ENCODE results near the gene SELENON. TPM values are rescaled to one million over a fixed set of nuclear protein-coding genes. Genes with fewer than 3 reads are reported as not detected.

The SELENON gene
- total and polyA plus RNA-seq, 2 of the 13 experiments (the other 11 are each of a cell fraction or from before 2014, with no cell fraction given), result 3.8 to 8.0 TPM

DNA sequence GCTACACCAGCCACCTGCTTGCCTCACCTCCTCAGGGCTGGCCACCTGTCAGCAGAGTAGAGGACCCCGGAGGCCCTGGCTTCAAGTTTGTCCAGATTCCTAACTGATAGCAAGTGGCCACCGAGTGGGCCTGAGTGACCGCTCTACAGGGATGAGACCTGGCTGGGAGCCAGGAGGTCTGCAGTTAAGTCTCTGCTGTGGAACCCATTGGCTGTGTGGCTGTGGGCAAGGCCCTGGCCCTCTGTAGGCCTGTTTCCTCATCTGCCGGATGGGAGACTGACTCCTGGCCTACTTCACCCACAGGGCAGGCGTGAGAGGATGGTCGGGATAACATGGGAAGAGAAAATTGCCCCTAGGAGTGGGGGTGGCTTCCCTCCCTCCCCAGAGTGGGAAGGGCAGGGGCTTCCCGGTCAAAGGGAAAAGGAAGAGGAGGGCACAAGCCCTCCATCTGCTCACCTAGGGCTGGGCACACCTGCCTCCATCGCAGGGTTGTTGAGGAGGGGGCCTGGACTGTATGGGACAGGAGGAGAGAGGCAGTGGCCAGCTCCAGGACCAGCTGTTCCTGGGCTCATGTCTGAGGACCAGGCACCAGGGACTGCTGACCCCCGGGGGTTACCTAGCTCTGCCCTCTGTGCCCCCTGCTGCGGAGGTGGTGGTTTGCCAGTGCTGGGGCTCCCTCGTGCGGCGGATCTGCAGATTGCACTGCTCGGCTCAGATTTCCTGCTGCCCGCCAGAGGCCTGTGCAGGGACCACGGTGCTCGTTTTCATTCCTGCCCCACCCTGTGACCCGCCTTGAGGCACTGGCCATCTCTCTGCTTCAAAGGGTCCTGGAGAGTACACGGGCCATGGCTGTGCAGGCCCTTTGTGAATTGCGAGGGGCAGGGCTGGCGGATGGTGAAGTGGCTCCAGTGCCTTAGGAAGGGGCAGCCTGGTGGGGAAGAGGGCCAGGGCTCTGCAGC lies 10.6 kb downstream of the SELENON start (continued):
- no peak for TF ChIP-seq ZNF839 (CRISPR knock-in tag; IDR thresholded peaks at IDR 0.05; ENCODE audit: borderline replicate concordance)
- TF ChIP-seq, protein P1, sequence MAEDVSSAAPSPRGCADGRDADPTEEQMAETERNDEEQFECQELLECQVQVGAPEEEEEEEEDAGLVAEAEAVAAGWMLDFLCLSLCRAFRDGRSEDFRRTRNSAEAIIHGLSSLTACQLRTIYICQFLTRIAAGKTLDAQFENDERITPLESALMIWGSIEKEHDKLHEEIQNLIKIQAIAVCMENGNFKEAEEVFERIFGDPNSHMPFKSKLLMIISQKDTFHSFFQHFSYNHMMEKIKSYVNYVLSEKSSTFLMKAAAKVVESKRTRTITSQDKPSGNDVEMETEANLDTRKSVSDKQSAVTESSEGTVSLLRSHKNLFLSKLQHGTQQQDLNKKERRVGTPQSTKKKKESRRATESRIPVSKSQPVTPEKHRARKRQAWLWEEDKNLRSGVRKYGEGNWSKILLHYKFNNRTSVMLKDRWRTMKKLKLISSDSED (CRISPR knock-in tag; IDR thresholded peaks at IDR 0.05), result no peak
- 0 out of 2 replicates have a peak, but pooled peaks have one; percentile 45 for TF ChIP-seq ZNF274 (CRISPR knock-in tag; IDR thresholded peaks at IDR 0.05)
- TF ChIP-seq, protein P2, sequence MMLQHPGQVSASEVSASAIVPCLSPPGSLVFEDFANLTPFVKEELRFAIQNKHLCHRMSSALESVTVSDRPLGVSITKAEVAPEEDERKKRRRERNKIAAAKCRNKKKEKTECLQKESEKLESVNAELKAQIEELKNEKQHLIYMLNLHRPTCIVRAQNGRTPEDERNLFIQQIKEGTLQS (CRISPR knock-in tag; IDR thresholded peaks at IDR 0.05), result no peak
- no peak for TF ChIP-seq KAT2B (IDR thresholded peaks at IDR 0.05; ENCODE audit: borderline replicate concordance, low read depth, low read length)
- no peak for TF ChIP-seq SATB2 (CRISPR knock-in tag; IDR thresholded peaks at IDR 0.05)
- no peak for TF ChIP-seq ZBTB7A (CRISPR knock-in tag; IDR thresholded peaks at IDR 0.05)
- TF ChIP-seq ZNF850 (CRISPR knock-in tag; conservative IDR thresholded peaks at IDR 0.05), result no peak
- no peak for TF ChIP-seq NFE2 (CRISPR knock-in tag; IDR thresholded peaks at IDR 0.05)
- peak; percentile 95 for TF ChIP-seq RAD21 (CRISPR knock-in tag; IDR thresholded peaks at IDR 0.05)
- TF ChIP-seq ZNF709 (CRISPR knock-in tag; IDR thresholded peaks at IDR 0.05), result peak; percentile 62; the same call in 1 of the 2 replicates
- no peak for TF ChIP-seq NFATC3 (CRISPR knock-in tag; IDR thresholded peaks at IDR 0.05)
- no peak for TF ChIP-seq SP4 (CRISPR knock-in tag; IDR thresholded peaks at IDR 0.05)
- TF ChIP-seq ETV6 (CRISPR knock-in tag; conservative IDR thresholded peaks at IDR 0.05), result no peak
- TF ChIP-seq NR1H2 (CRISPR knock-in tag; IDR thresholded peaks at IDR 0.05; ENCODE audit: borderline replicate concordance, low read depth), result no peak
- no peak for TF ChIP-seq ZFP36 (IDR thresholded peaks at IDR 0.05; ENCODE audit: borderline replicate concordance, low read depth, low read length, partially characterized antibody)
- TF ChIP-seq ELF3 (CRISPR knock-in tag; IDR thresholded peaks at IDR 0.05), result no peak
- TF ChIP-seq, protein P3, sequence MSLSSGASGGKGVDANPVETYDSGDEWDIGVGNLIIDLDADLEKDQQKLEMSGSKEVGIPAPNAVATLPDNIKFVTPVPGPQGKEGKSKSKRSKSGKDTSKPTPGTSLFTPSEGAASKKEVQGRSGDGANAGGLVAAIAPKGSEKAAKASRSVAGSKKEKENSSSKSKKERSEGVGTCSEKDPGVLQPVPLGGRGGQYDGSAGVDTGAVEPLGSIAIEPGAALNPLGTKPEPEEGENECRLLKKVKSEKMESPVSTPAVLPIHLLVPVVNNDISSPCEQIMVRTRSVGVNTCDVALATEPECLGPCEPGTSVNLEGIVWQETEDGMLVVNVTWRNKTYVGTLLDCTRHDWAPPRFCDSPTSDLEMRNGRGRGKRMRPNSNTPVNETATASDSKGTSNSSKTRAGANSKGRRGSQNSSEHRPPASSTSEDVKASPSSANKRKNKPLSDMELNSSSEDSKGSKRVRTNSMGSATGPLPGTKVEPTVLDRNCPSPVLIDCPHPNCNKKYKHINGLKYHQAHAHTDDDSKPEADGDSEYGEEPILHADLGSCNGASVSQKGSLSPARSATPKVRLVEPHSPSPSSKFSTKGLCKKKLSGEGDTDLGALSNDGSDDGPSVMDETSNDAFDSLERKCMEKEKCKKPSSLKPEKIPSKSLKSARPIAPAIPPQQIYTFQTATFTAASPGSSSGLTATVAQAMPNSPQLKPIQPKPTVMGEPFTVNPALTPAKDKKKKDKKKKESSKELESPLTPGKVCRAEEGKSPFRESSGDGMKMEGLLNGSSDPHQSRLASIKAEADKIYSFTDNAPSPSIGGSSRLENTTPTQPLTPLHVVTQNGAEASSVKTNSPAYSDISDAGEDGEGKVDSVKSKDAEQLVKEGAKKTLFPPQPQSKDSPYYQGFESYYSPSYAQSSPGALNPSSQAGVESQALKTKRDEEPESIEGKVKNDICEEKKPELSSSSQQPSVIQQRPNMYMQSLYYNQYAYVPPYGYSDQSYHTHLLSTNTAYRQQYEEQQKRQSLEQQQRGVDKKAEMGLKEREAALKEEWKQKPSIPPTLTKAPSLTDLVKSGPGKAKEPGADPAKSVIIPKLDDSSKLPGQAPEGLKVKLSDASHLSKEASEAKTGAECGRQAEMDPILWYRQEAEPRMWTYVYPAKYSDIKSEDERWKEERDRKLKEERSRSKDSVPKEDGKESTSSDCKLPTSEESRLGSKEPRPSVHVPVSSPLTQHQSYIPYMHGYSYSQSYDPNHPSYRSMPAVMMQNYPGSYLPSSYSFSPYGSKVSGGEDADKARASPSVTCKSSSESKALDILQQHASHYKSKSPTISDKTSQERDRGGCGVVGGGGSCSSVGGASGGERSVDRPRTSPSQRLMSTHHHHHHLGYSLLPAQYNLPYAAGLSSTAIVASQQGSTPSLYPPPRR (CRISPR knock-in tag; IDR thresholded peaks at IDR 0.05; ENCODE audit: borderline replicate concordance), result no peak
- no peak for TF ChIP-seq ADNP (CRISPR knock-in tag; IDR thresholded peaks at IDR 0.05)
- TF ChIP-seq, protein P4, sequence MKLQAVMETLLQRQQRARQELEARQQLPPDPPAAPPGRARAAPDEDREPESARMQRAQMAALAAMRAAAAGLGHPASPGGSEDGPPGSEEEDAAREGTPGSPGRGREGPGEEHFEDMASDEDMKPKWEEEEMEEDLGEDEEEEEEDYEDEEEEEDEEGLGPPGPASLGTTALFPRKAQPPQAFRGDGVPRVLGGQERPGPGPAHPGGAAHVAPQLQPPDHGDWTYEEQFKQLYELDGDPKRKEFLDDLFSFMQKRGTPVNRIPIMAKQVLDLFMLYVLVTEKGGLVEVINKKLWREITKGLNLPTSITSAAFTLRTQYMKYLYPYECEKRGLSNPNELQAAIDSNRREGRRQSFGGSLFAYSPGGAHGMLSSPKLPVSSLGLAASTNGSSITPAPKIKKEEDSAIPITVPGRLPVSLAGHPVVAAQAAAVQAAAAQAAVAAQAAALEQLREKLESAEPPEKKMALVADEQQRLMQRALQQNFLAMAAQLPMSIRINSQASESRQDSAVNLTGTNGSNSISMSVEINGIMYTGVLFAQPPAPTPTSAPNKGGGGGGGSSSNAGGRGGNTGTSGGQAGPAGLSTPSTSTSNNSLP (IDR thresholded peaks at IDR 0.05; ENCODE audit: low read depth, low read length), result no peak
- TF ChIP-seq ZNF652 (CRISPR knock-in tag; IDR thresholded peaks at IDR 0.05; ENCODE audit: borderline replicate concordance, low read depth), result no peak
- TF ChIP-seq SPEN (CRISPR knock-in tag; IDR thresholded peaks at IDR 0.05; ENCODE audit: low read depth), result no peak
- TF ChIP-seq CCAR2 (optimal IDR thresholded peaks at IDR 0.05; ENCODE audit: low read depth, low read length), result no peak
